ENCODE results near the gene ATXN7L1.
"Not testable (repeated sequence)": the region's sequence is repeated elsewhere in the genome, so short reads cannot be mapped to it uniquely, and the experiment has no call there.

ATXN7L1 gene

GRCh38 chr7:105854498-105854897, 21.9 kb downstream of the ATXN7L1 start:
- no peak for DNase-seq

GRCh38 chr7:105853931-105854419, 22.4 kb downstream of the ATXN7L1 start:
- no peak for DNase-seq

- DNase-seq: no peak
Measured at GRCh38 chr7:105851064-105851463, 25.3 kb downstream of the ATXN7L1 start.

- peak; percentile 68 for DNase-seq
Measured at GRCh38 chr7:105849122-105849855, 27.1 kb downstream of the ATXN7L1 start.

GRCh38 chr7:105846404-105846803, 30.0 kb downstream of the ATXN7L1 start:
- no peak for DNase-seq

- DNase-seq: not testable (repeated sequence)
Measured at GRCh38 chr7:105844681-105845080, 31.7 kb downstream of the ATXN7L1 start.

GRCh38 chr7:105841866-105842265, 34.5 kb downstream of the ATXN7L1 start:
- DNase-seq: no peak

GRCh38 chr7:105840981-105841749, 35.2 kb downstream of the ATXN7L1 start:
- no peak for DNase-seq

GRCh38 chr7:105839266-105839665, 37.1 kb downstream of the ATXN7L1 start:
- DNase-seq: no peak

GRCh38 chr7:105838627-105839231, 37.7 kb downstream of the ATXN7L1 start:
- DNase-seq: no peak

GRCh38 chr7:105837765-105838626, 38.4 kb downstream of the ATXN7L1 start:
- no peak for DNase-seq

GRCh38 chr7:105835441-105835840, 41.0 kb downstream of the ATXN7L1 start:
- DNase-seq: no peak

GRCh38 chr7:105831824-105832535, 44.4 kb downstream of the ATXN7L1 start:
- no peak for DNase-seq

- DNase-seq: no peak
Measured at GRCh38 chr7:105831302-105831620, 45.1 kb downstream of the ATXN7L1 start.

GRCh38 chr7:105830405-105831301, 45.7 kb downstream of the ATXN7L1 start:
- DNase-seq: no peak

GRCh38 chr7:105829681-105830322, 46.6 kb downstream of the ATXN7L1 start:
- DNase-seq: no peak

- no peak for DNase-seq
Measured at GRCh38 chr7:105828141-105828540, 48.3 kb downstream of the ATXN7L1 start.

- no peak for DNase-seq
Measured at GRCh38 chr7:105827151-105827875, 49.1 kb downstream of the ATXN7L1 start.

- DNase-seq: no peak
Measured at GRCh38 chr7:105826143-105826542, 50.3 kb downstream of the ATXN7L1 start.

- DNase-seq: no peak
Measured at GRCh38 chr7:105825371-105825770, 51.0 kb downstream of the ATXN7L1 start.
